Stimulated activated CD4-positive, alpha-beta T cell treated with anti-CD3 and anti-CD28 coated beads, Interleukin-4, amount 100 ng/mL, for 48 hours (primary cell): ENCODE results near the gene P2RY6.
"Not testable (repeated sequence)": the region's sequence is repeated elsewhere in the genome, so short reads cannot be mapped to it uniquely, and the experiment has no call there.

Source experiments
- DNase-seq, 2 donors: peaks; one replicate each; pipeline ENCODE4 v3.0.0-alpha.2; 2020; ENCODE audit warnings: low read depth in 2 of 2

P2RY6 gene

GRCh38 chr11:73259406-73260126, 12.6 kb upstream of the P2RY6 start:
- no peak for DNase-seq

GRCh38 chr11:73260127-73260457, 12.0 kb upstream of the P2RY6 start:
- DNase-seq, result no peak

GRCh38 chr11:73262851-73263495, 9.2 kb upstream of the P2RY6 start:
- no peak for DNase-seq

GRCh38 chr11:73263640-73264039, 8.5 kb upstream of the P2RY6 start:
- no peak for DNase-seq

- no peak for DNase-seq
These were observed 6.8 kb upstream of the P2RY6 start for GRCh38 chr11:73265278-73265810.

- no peak for DNase-seq
These were observed 6.1 kb upstream of the P2RY6 start for GRCh38 chr11:73265853-73266645.

- DNase-seq, result no peak
These were observed 5.5 kb upstream of the P2RY6 start for GRCh38 chr11:73266646-73267020.

GRCh38 chr11:73267122-73267846, 4.9 kb upstream of the P2RY6 start:
- no peak for DNase-seq

- DNase-seq, result no peak
These were observed 4.1 kb upstream of the P2RY6 start for GRCh38 chr11:73267906-73268540.

- DNase-seq, result no peak
These were observed 3.4 kb upstream of the P2RY6 start for GRCh38 chr11:73268671-73269271.

- DNase-seq, result no peak
These were observed 2.6 kb upstream of the P2RY6 start for GRCh38 chr11:73269459-73270015.

- no peak for DNase-seq
These were observed 1.9 kb upstream of the P2RY6 start for GRCh38 chr11:73270016-73270854.

- DNase-seq, result no peak
These were observed 1.2 kb upstream of the P2RY6 start for GRCh38 chr11:73270855-73271477.

GRCh38 chr11:73271478-73271865, 666 bp upstream of the P2RY6 start:
- not testable (repeated sequence) for DNase-seq

GRCh38 chr11:73272680-73273038, 521 bp downstream of the P2RY6 start:
- DNase-seq, result no peak

GRCh38 chr11:73273222-73273895, 1.2 kb downstream of the P2RY6 start:
- DNase-seq, result no peak

- not testable (repeated sequence) for DNase-seq
These were observed 2.1 kb downstream of the P2RY6 start for GRCh38 chr11:73274191-73274590.

- DNase-seq, result no peak
These were observed 2.7 kb downstream of the P2RY6 start for GRCh38 chr11:73274722-73275380.
